ENCODE results near the gene RUNX3.
A peak's percentile ranks its signal among the peaks of the same experiment; 100 is the strongest.
"Not testable (repeated sequence)": the region's sequence is repeated elsewhere in the genome, so short reads cannot be mapped to it uniquely, and the experiment has no call there.

The RUNX3 gene

DNA sequence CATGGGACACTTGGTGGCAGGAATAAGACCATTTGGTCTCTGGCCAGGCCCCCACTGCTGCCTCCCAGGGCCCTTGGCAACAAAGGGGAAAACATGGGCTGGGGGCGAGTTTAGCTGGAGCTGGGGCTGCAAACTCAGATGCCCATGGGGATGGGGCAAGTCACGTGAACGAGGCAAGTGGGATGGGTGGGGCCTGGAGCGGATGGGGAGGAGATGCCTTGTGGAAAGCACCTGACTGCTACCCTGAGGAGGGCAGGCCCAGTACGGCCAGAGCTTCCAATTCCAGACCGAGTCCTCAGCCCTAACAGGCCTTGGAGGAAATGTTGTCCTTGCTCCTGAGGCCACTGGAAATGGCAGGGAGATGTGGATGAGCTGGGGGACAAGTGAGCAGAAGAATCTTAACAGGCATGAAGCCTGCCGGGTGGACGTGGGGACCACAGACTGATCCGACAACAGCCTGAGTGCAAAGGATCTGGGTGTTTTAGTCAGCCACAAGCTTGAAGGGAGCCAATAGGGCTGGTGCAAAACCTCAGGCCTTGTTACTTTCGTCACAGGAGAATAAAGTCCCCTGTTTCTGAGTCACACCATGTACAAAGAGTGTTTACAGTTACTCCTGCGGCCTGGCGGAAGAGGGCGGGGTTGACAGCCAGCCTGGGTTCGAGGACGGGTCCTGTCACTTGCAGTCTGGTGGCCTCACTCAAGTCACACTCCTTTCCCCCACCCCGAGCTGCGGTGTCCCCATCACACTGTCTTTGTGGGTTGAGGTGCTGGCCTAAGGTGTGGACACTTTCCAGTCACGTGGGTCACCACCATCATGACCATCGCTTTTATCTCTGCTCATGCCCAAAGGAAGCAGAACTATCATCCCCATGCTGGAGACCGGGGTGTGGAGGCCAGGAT, 19.1 kb downstream of the RUNX3 start:
- no peak overlapping the region for H3K4me3 ChIP-seq (ENCODE audit: low read depth, low read length)
- ChIA-PET POLR2A (interaction anchor here (1.1 kb wide), 1 partner anchor 49 kb away, joined by 3 read pairs; no protein-coding TSS in a partner anchor), CTCF (interaction anchor here (0.9 to 3.3 kb wide), 3 partner anchors 10 to 17 kb away, joined by 4 to 34 read pairs (median 4); no protein-coding TSS in a partner anchor)
- no peak for DNase-seq (ENCODE audit: low read depth, low spot score)
- TF ChIP-seq, protein P1, sequence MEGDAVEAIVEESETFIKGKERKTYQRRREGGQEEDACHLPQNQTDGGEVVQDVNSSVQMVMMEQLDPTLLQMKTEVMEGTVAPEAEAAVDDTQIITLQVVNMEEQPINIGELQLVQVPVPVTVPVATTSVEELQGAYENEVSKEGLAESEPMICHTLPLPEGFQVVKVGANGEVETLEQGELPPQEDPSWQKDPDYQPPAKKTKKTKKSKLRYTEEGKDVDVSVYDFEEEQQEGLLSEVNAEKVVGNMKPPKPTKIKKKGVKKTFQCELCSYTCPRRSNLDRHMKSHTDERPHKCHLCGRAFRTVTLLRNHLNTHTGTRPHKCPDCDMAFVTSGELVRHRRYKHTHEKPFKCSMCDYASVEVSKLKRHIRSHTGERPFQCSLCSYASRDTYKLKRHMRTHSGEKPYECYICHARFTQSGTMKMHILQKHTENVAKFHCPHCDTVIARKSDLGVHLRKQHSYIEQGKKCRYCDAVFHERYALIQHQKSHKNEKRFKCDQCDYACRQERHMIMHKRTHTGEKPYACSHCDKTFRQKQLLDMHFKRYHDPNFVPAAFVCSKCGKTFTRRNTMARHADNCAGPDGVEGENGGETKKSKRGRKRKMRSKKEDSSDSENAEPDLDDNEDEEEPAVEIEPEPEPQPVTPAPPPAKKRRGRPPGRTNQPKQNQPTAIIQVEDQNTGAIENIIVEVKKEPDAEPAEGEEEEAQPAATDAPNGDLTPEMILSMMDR (IDR thresholded peaks at IDR 0.05; ENCODE audit: insufficient read depth, low read length, missing control alignments) = no peak

DNA sequence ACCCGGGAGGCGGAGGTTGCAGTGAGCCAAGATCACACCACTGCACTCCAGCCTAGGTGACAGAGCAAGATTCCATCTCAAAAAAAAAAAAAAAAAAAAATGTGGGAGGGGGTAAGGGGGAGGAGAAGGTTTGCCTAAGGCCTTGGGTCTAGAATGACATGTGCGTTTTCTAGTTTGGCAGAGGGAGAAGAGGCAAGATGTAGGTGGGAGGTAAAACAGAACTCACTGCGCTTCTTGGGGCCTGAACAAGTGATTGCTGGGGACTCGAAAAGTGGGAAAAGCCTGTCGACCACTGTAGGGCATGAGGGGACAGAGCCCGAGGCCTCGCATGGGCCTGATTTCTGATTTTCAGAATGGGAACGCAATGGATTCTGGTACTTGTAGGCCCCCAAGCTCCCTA, 19.9 kb downstream of the RUNX3 start:
- no peak overlapping the region for H3K4me3 ChIP-seq (ENCODE audit: low read depth, low read length)
- CTCF ChIA-PET = interaction anchor here (0.9 to 3.3 kb wide), 5 partner anchors 8 to 12 kb away, joined by 4 to 34 read pairs (median 4); no protein-coding TSS in a partner anchor
- DNase-seq (ENCODE audit: low read depth, low spot score) = no peak
- TF ChIP-seq, protein P1 (IDR thresholded peaks at IDR 0.05; ENCODE audit: insufficient read depth, low read length, missing control alignments) = no peak
- POLR2A ChIA-PET = no interaction called here

DNA sequence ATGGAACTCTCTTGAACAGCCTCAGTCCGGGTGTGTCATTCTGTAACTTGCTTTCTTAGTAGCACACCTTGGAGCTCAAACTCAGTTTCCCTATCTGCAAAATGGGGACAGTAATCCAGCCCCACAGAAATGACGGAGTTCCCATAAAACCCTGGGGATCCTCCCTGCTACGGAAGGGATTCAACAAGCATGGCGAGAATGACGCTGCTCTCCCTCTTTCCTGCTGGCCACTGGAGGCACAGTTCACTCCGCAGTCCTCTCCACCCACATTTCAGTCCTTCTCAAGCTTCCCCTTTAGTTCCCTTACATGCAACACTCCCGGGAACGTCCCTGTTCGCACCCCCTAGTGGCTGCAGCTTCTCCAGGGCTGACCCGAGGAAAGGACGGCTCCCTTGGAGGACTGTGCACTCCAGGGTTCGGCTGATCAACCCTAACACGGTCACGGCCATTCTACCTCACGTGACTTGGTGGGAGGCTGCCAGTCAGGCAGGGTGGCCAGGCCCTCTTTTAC, 20.6 kb downstream of the RUNX3 start:
- no peak overlapping the region for H3K4me3 ChIP-seq (ENCODE audit: low read depth, low read length)
- DNase-seq (ENCODE audit: low read depth, low spot score) = no peak
- POLR2A ChIA-PET = no interaction called here
- TF ChIP-seq, protein P1 (IDR thresholded peaks at IDR 0.05; ENCODE audit: insufficient read depth, low read length, missing control alignments) = peak; percentile 40
- CTCF ChIA-PET = interaction anchor here (0.7 to 2.4 kb wide), 9 partner anchors 8 to 128 kb away, joined by 3 to 21 read pairs (median 4); no protein-coding TSS in a partner anchor

DNA sequence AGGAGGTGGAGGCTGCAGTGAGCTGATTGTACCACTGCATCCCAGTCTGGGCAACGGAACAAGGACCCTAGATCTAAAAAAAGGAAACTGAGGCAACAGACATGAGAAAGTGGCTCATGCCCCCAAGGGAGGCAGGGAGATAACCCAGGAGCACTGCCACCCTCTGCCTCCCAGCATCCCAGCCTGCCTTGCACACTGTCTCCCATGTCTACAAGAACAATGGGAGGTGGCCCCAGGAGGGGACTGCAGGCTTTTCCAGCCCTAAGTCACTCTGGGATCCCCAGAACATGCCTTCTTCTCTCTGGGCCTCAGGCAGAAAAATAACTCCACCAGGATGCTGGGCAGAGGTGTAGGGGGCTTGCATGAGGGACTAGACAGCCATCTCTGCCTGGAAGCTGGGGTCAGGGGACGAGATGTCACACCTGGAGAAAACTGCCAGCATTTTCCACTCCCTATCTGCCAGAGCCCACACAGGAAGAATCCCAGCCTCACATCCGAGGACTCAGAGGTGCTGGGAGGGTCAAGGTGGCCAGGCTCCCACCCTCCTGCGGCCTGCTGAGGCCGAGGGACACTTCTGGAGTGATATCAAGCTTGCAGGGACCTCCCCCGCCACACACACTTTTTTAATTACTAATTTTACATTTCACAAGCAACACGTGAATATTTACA, 21.4 kb downstream of the RUNX3 start:
- CTCF ChIA-PET = interaction anchor here (0.7 to 2.4 kb wide), 9 partner anchors 8 to 128 kb away, joined by 3 to 21 read pairs (median 4); no protein-coding TSS in a partner anchor
- TF ChIP-seq, protein P1 (IDR thresholded peaks at IDR 0.05; ENCODE audit: insufficient read depth, low read length, missing control alignments) = no peak
- no peak for DNase-seq (ENCODE audit: low read depth, low spot score)
- POLR2A ChIA-PET = no interaction called here
- no peak overlapping the region for H3K4me3 ChIP-seq (ENCODE audit: low read depth, low read length)

DNA sequence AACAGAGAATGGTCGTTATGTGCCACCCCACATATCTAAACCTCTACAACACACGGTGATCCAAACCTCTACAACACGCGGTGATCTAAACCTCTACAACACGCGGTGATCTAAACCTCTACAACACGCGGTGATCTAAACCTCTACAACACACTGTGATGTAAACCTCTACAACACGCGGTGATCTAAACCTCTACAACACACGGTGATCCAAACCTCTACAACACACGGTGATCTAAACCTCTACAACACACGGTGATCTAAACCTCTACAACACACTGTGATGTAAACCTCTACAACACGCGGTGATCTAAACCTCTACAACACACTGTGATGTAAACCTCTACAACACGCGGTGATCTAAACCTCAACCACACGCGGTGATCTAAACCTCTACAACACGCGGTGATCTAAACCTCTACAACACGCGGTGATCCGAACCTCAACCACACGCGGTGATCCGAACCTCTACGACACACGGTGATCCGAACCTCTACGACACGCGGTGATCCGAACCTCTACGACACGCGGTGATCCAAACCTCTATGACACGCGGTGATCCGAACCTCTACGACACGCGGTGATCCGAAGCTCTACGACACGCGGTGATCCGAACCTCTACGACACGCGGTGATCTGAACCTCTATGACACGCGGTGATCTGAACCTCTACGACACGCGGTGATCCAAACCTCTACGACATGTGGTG, 22.3 kb downstream of the RUNX3 start:
- DNase-seq (ENCODE audit: low read depth, low spot score); H3K4me3 ChIP-seq (ENCODE audit: low read depth, low read length): not testable (repeated sequence)
- ChIA-PET CTCF (interaction anchor here (2.4 kb wide), 1 partner anchor 9 kb away, joined by 21 read pairs; no protein-coding TSS in a partner anchor), POLR2A (interaction anchor here (1.5 kb wide), 1 partner anchor 19 kb away, joined by 3 read pairs; no protein-coding TSS in a partner anchor)
